Endothelial cell of umbilical vein (primary cell): ENCODE results near the gene KCTD17. TPM values are rescaled to one million over a fixed set of nuclear protein-coding genes. Genes with fewer than 3 reads are reported as not detected.

Experiments used
- BruUV-seq: library from RNA; stranded (reverse); fragments of 400-500 nt; replicated peaks from 2 replicates; lab custom pipeline; 2021; lab: Mats Ljungman, UMichigan
- CTCF ChIA-PET: fragments of 300-600, 350-600 bp; sonication (Branson Sonifier 250); formaldehyde crosslinking; loops from one replicate; lab custom pipeline; 2021; ENCODE audit warnings: antibody characterized with exemption, inconsistent platforms; lab: Charles Lee
- POLR2A ChIA-PET: fragments of 300-600, 350-600 bp; sonication (Branson Sonifier 250); formaldehyde crosslinking; loops from one replicate; lab custom pipeline; 2021; ENCODE audit warnings: antibody characterized with exemption, inconsistent platforms; lab: Charles Lee
- DNase-seq: peaks from one replicate; pipeline ENCODE4 v3.0.0-alpha.2; 2011; ENCODE audit warnings: low read depth, low spot score
- FAIRE-seq: peaks from 2 replicates; lab custom pipeline; 2011; peaks lifted over from hg19 to GRCh38; lab: Jason Lieb, UNC
- H2AFZ ChIP-seq: 2 replicates; pipeline ENCODE4 v1.6.0; 2012; ENCODE audit warnings: low read depth, low read length, control low read depth, inconsistent platforms
- H3K27ac ChIP-seq: 2 replicates; pipeline ENCODE4 v1.5.1; 2011; ENCODE audit warnings: low read depth, mild to moderate bottlenecking, control low read depth, low read length, moderate library complexity; ENCODE audit not compliant: insufficient read depth
- H3K27me3 ChIP-seq, 2 experiments: 2 replicates each; pipeline versions ENCODE4 v1.6.0 to v1.6.1; 2011; ENCODE audit warnings: low read length in 2 of 2, mixed read lengths in 1 of 2; ENCODE audit not compliant: control insufficient read depth in 2 of 2, insufficient read depth in 2 of 2
- H3K36me3 ChIP-seq, 2 experiments: 2 replicates in 1 of 2; 3 replicates in 1 of 2; pipeline ENCODE4 v1.5.1; 2011; ENCODE audit warnings: low read length in 2 of 2, mild to moderate bottlenecking in 1 of 2, moderate library complexity in 1 of 2; ENCODE audit not compliant: control insufficient read depth in 2 of 2, insufficient read depth in 2 of 2; ENCODE audit errors: extremely low read depth in 1 of 2
- H3K4me1 ChIP-seq: 3 replicates; pipeline ENCODE4 v1.5.1; 2011; ENCODE audit warnings: mild to moderate bottlenecking, low read length; ENCODE audit not compliant: control insufficient read depth, insufficient read depth; ENCODE audit errors: extremely low read depth
- H3K4me2 ChIP-seq: 2 replicates; pipeline ENCODE4 v1.6.1; 2011; ENCODE audit warnings: low read length, control low read depth, mixed read lengths; ENCODE audit not compliant: insufficient read depth
- H3K4me3 ChIP-seq, 3 experiments: fragments of 200-600 bp in 1 of 3; sonication (generic), shearing (Covaris generic) in 1 of 3; replicated peaks in 1 of 3; 2 replicates each; pipeline ENCODE4 v1.5.1; 2011 to 2016; ENCODE audit warnings: control low read depth in 3 of 3, low read length in 3 of 3, mild to moderate bottlenecking in 2 of 3, inconsistent platforms in 1 of 3, low read depth in 1 of 3, moderate library complexity in 1 of 3; ENCODE audit not compliant: insufficient read depth in 1 of 3
- H3K79me2 ChIP-seq: 2 replicates; pipeline ENCODE4 v1.6.0; 2012; ENCODE audit warnings: low read length, inconsistent platforms; ENCODE audit not compliant: control insufficient read depth, insufficient read depth
- H3K9ac ChIP-seq: replicated peaks from 2 replicates; pipeline ENCODE3; 2011; ENCODE audit warnings: low read length, control low read depth; ENCODE audit not compliant: insufficient read depth; ENCODE audit errors: extremely low read depth
- H3K9me1 ChIP-seq: replicated peaks from 3 replicates; pipeline ENCODE4 v1.6.0; 2011; ENCODE audit warnings: mild to moderate bottlenecking, low read length; ENCODE audit not compliant: control insufficient read depth, insufficient read depth; ENCODE audit errors: extremely low read depth
- H3K9me3 ChIP-seq: replicated peaks from 2 replicates; pipeline ENCODE4 v1.5.1; 2012; ENCODE audit warnings: low read length, inconsistent platforms; ENCODE audit not compliant: control insufficient read depth, insufficient read depth
- H4K20me1 ChIP-seq: replicated peaks from 2 replicates; pipeline ENCODE3; 2011; ENCODE audit warnings: mild to moderate bottlenecking, low read length; ENCODE audit not compliant: control insufficient read depth, insufficient read depth; ENCODE audit errors: extremely low read depth
- CTCF ChIP-seq, 2 donors: IDR thresholded peaks; 1 replicate in 1 of 2; 2 replicates in 1 of 2; pipeline ENCODE4 v1.5.1; 2011; ENCODE audit warnings: low read length in 2 of 2, mild to moderate bottlenecking in 2 of 2, moderate library complexity in 2 of 2, control low read depth in 1 of 2, inconsistent platforms in 1 of 2, low read depth in 1 of 2; ENCODE audit not compliant: insufficient read depth in 1 of 2; ENCODE audit errors: extremely low read depth in 1 of 2
- EZH2 ChIP-seq: IDR thresholded peaks from 2 replicates; pipeline ENCODE4 v1.6.1; 2012; ENCODE audit warnings: borderline replicate concordance, low read depth, mild to moderate bottlenecking, moderate library complexity, low read length, inconsistent platforms; ENCODE audit not compliant: severe bottlenecking
- FOS ChIP-seq: IDR thresholded peaks from 2 replicates; pipeline ENCODE4 v1.6.1; 2011; ENCODE audit warnings: mild to moderate bottlenecking, low read length, moderate library complexity, borderline replicate concordance; ENCODE audit not compliant: insufficient read depth
- GATA2 ChIP-seq: IDR thresholded peaks from 2 replicates; pipeline ENCODE4 v1.7.0; 2011; ENCODE audit warnings: low read depth, mild to moderate bottlenecking, moderate library complexity, mixed read lengths, low read length; ENCODE audit not compliant: insufficient read length, insufficient read depth
- JUN ChIP-seq: IDR thresholded peaks from 2 replicates; pipeline ENCODE4 v1.6.1; 2011; ENCODE audit warnings: borderline replicate concordance, low read depth; ENCODE audit not compliant: insufficient read length, insufficient read depth
- MAX ChIP-seq: IDR thresholded peaks from 2 replicates; pipeline ENCODE4 v1.6.1; 2011; ENCODE audit not compliant: insufficient read depth, insufficient read length
- MYC ChIP-seq: IDR thresholded peaks from one replicate; pipeline ENCODE4 v1.6.1; 2011; ENCODE audit warnings: mild to moderate bottlenecking, low read depth, low read length
- POLR2A ChIP-seq: IDR thresholded peaks from 2 replicates; pipeline ENCODE4 v1.6.1; 2012; ENCODE audit warnings: low read depth, mild to moderate bottlenecking, control low read depth, low read length
- POLR2AphosphoS5 ChIP-seq: IDR thresholded peaks from 2 replicates; pipeline ENCODE4 v1.6.1; 2012; ENCODE audit warnings: low read depth, mild to moderate bottlenecking, control low read depth, low read length, moderate library complexity; ENCODE audit not compliant: insufficient read depth
- dilution Hi-C: fragments of 300-500 bp; cut with MboI; formaldehyde crosslinking; loops from one replicate; pipeline ENCODE4 v1.15.0; 2019; ENCODE audit warnings: low sequenced_read_pairs; ENCODE audit not compliant: extremely low pct_ligation_motif_present
- intact Hi-C: fragments of 100-400 bp; cut with micrococcal nuclease; formaldehyde crosslinking; loops from one replicate; pipeline ENCODE4 v1.10.0; 2022
- polyA plus RNA-seq, 4 experiments: library from polyadenylated mRNA; depleted of rRNA in 3 of 4; stranded (reverse) in 3 of 4; unstranded in 1 of 4; fragments of >200 nt; gene quantifications; 2 replicates each; pipeline versions ENCODE4 v1.2.1 to v1.2.3, GENCODE V29; 2011 to 2012; ENCODE audit warnings: missing spikeins in 1 of 4
- total RNA-seq: library from RNA; stranded (reverse); gene quantifications from 2 replicates; pipeline ENCODE4 v1.2.3, GENCODE V29; 2021

KCTD17 gene
- total and polyA plus RNA-seq, 2 donors (not counting 3 experiments of a cell fraction or from before 2014, with no cell fraction given), result 59.2 to 73.0 TPM

GRCh38 chr22:37058917-37059701 lies 7.6 kb downstream of the KCTD17 start:
- no peak overlapping the region for H3K4me3 ChIP-seq
- intact Hi-C loops (no loop called here), dilution Hi-C loops (no loop called here)
- CTCF ChIA-PET, result no interaction called here
- no peak overlapping the region for H3K9ac ChIP-seq
- H3K36me3 ChIP-seq, result peaks cover 3 to 41% of the 10 kb centered on the region in 2 experiments
- BruUV-seq, result no TSS peak
- no peak overlapping the region for H2AFZ ChIP-seq
- TF ChIP-seq MAX (no peak), CTCF (IDR thresholded peaks at IDR 0.05; ENCODE audit: extremely low read depth in 1 of 2, insufficient read depth in 1 of 2, low read depth in 1 of 2, low read length in 2 of 2) (no peak), GATA2 (no peak), JUN (no peak), POLR2A (no peak), POLR2AphosphoS5 (no peak), FOS (no peak), MYC (no peak), EZH2 (no peak)
- POLR2A ChIA-PET, result interaction anchor here (1.1 kb wide), 1 partner anchor 66 kb away, joined by 3 read pairs; no protein-coding TSS in a partner anchor
- no peak for FAIRE-seq
- no peaks in the 10 kb centered on the region for H3K27me3 ChIP-seq
- H3K79me2 ChIP-seq, result no peaks in the 10 kb centered on the region
- H3K27ac ChIP-seq, result no peak overlapping the region
- H3K4me2 ChIP-seq, result no peak overlapping the region
- no peak for DNase-seq
- no peaks in the 10 kb centered on the region for H3K9me1 ChIP-seq
- H3K9me3 ChIP-seq, result no peaks in the 10 kb centered on the region
- H4K20me1 ChIP-seq, result no peaks in the 10 kb centered on the region
- H3K4me1 ChIP-seq, result no peaks in the 10 kb centered on the region
